Astrocyte (in vitro differentiated cells and primary cell): ENCODE measurements around the gene PYROXD2. TPM values are rescaled to one million over a fixed set of nuclear protein-coding genes. Genes with fewer than 3 reads are reported as not detected.

Experiments used
- DNase-seq: peaks from one replicate; pipeline ENCODE4 v3.0.0-alpha.2; 2010; ENCODE audit warnings: low read depth
- FAIRE-seq: peaks from 2 replicates; lab custom pipeline; 2011; peaks lifted over from hg19 to GRCh38; lab: Jason Lieb, UNC
- H2AFZ ChIP-seq: 2 replicates; pipeline ENCODE4 v1.6.0; 2012; ENCODE audit warnings: low read depth, low read length, inconsistent platforms
- H3K27ac ChIP-seq: 2 replicates; pipeline ENCODE4 v1.5.1; 2011; ENCODE audit warnings: low read depth, low read length, inconsistent platforms
- H3K27me3 ChIP-seq: 2 replicates; pipeline ENCODE4 v1.6.0; 2011; ENCODE audit warnings: low read length, inconsistent platforms; ENCODE audit not compliant: insufficient read depth
- H3K36me3 ChIP-seq: 2 replicates; pipeline ENCODE4 v1.5.1; 2011; ENCODE audit warnings: low read length, inconsistent platforms; ENCODE audit not compliant: insufficient read depth
- H3K4me1 ChIP-seq: 2 replicates; pipeline ENCODE4 v1.5.1; 2011; ENCODE audit warnings: low read length, inconsistent platforms; ENCODE audit not compliant: insufficient read depth
- H3K4me2 ChIP-seq: 2 replicates; pipeline ENCODE4 v1.6.0; 2012; ENCODE audit warnings: low read length, inconsistent platforms
- H3K4me3 ChIP-seq: 2 replicates; pipeline ENCODE4 v1.5.1; 2011; ENCODE audit warnings: low read depth, mild to moderate bottlenecking, low read length, inconsistent platforms; ENCODE audit not compliant: insufficient read depth
- H3K79me2 ChIP-seq: 2 replicates; pipeline ENCODE4 v1.6.0; 2012; ENCODE audit warnings: mild to moderate bottlenecking, low read length, inconsistent platforms; ENCODE audit not compliant: insufficient read depth
- H3K9ac ChIP-seq: 2 replicates; pipeline ENCODE4 v1.6.0; 2012; ENCODE audit warnings: mild to moderate bottlenecking, low read length, inconsistent platforms
- H3K9me3 ChIP-seq: 2 replicates; pipeline ENCODE4 v1.5.1; 2012; ENCODE audit warnings: low read depth, mild to moderate bottlenecking, low read length, inconsistent platforms; ENCODE audit not compliant: insufficient read depth
- H4K20me1 ChIP-seq: 2 replicates; pipeline ENCODE4 v1.6.0; 2012; ENCODE audit warnings: low read length, inconsistent platforms; ENCODE audit not compliant: insufficient read depth
- H3K27ac Mint-ChIP-seq: one replicate; pipeline ENCODE4 v1.8.0; 2021; ENCODE audit warnings: mild to moderate bottlenecking, mixed read lengths; ENCODE audit not compliant: unreplicated experiment
- H3K27me3 Mint-ChIP-seq: one replicate; pipeline ENCODE4 v1.8.0; 2021; ENCODE audit warnings: low read depth, mixed read lengths; ENCODE audit not compliant: unreplicated experiment
- H3K36me3 Mint-ChIP-seq: one replicate; pipeline ENCODE4 v1.8.0; 2021; ENCODE audit warnings: low read depth, mixed read lengths; ENCODE audit not compliant: unreplicated experiment
- H3K4me1 Mint-ChIP-seq: one replicate; pipeline ENCODE4 v1.8.0; 2021; ENCODE audit warnings: low read depth, mixed read lengths; ENCODE audit not compliant: unreplicated experiment
- H3K4me3 Mint-ChIP-seq: one replicate; pipeline ENCODE4 v1.8.0; 2021; ENCODE audit warnings: mild to moderate bottlenecking, moderate library complexity, mixed read lengths; ENCODE audit not compliant: unreplicated experiment
- H3K9me3 Mint-ChIP-seq: one replicate; pipeline ENCODE4 v1.8.0; 2021; ENCODE audit warnings: mild to moderate bottlenecking, mixed read lengths; ENCODE audit not compliant: unreplicated experiment
- CTCF ChIP-seq: IDR thresholded peaks from 2 replicates; pipeline ENCODE4 v1.5.1; 2011; ENCODE audit warnings: low read depth, mild to moderate bottlenecking, inconsistent platforms, low read length, moderate library complexity; ENCODE audit not compliant: insufficient read depth
- EZH2 ChIP-seq: IDR thresholded peaks from 2 replicates; pipeline ENCODE4 v1.6.1; 2012; ENCODE audit warnings: mild to moderate bottlenecking, low read length, inconsistent platforms; ENCODE audit not compliant: insufficient read depth
- total RNA-seq: library from RNA; stranded (reverse); gene quantifications from 2 replicates; pipeline ENCODE4 v1.2.1, GENCODE V29; 2021

The PYROXD2 gene
- total RNA-seq, 1 donor from 2014 or later: 4.5 TPM

- Mint-ChIP-seq H3K27ac (no peak overlapping the region), H3K27me3 (peaks cover 11% of the 10 kb centered on the region), H3K4me1 (peaks cover 16% of the 10 kb centered on the region), H3K9me3 (no peaks in the 10 kb centered on the region), H3K36me3 (no peaks in the 10 kb centered on the region), H3K4me3 (no peak overlapping the region)
- Histone ChIP-seq H3K4me2 (no peak overlapping the region), H3K36me3 (no peaks in the 10 kb centered on the region), H2AFZ (no peak overlapping the region), H3K27me3 (no peaks in the 10 kb centered on the region), H3K79me2 (no peaks in the 10 kb centered on the region), H3K27ac (no peak overlapping the region), H3K4me3 (no peak overlapping the region), H3K9me3 (no peaks in the 10 kb centered on the region), H4K20me1 (no peaks in the 10 kb centered on the region), H3K9ac (no peak overlapping the region), H3K4me1 (peaks cover 18% of the 10 kb centered on the region)
- DNase-seq: no peak
- no peak for FAIRE-seq
- TF ChIP-seq EZH2 (no peak), CTCF (no peak)
These were observed 44.1 kb upstream of the PYROXD2 start for GRCh38 chr10:98458809-98459784.

- peaks cover 18% of the 10 kb centered on the region for H3K4me1 ChIP-seq
- no peaks in the 10 kb centered on the region for H3K9me3 ChIP-seq
- no peak for DNase-seq
- no peak overlapping the region for H3K9ac ChIP-seq
- H3K9me3 Mint-ChIP-seq: no peaks in the 10 kb centered on the region
- H3K4me3 ChIP-seq: no peak overlapping the region
- H3K36me3 ChIP-seq: no peaks in the 10 kb centered on the region
- no peak overlapping the region for H3K4me2 ChIP-seq
- H4K20me1 ChIP-seq: no peaks in the 10 kb centered on the region
- no peaks in the 10 kb centered on the region for H3K27me3 ChIP-seq
- no peak overlapping the region for H2AFZ ChIP-seq
- H3K4me3 Mint-ChIP-seq: no peak overlapping the region
- FAIRE-seq: no peak
- peaks cover 11% of the 10 kb centered on the region for H3K27me3 Mint-ChIP-seq
- no peaks in the 10 kb centered on the region for H3K79me2 ChIP-seq
- no peak for TF ChIP-seq EZH2
- no peak for TF ChIP-seq CTCF
- H3K36me3 Mint-ChIP-seq: no peaks in the 10 kb centered on the region
- no peak overlapping the region for H3K27ac Mint-ChIP-seq
- no peak overlapping the region for H3K27ac ChIP-seq
- H3K4me1 Mint-ChIP-seq: peaks cover 16% of the 10 kb centered on the region
These were observed 42.7 kb upstream of the PYROXD2 start for GRCh38 chr10:98457721-98458120.
